Uterus (tissue), 2 donors: ENCODE data around the gene INO80.

Experiments
- CTCF ChIP-seq, 4 experiments: fragments of 200-600 bp in 2 of 4; fragments of 450-650 bp in 2 of 4; sonication (generic) in 2 of 4; IDR thresholded peaks; one replicate each; pipeline ENCODE4 v1.5.1; 2016 to 2019; ENCODE audit warnings: antibody characterized with exemption in 4 of 4, mild to moderate bottlenecking in 2 of 4, moderate library complexity in 1 of 4
- POLR2A ChIP-seq, 2 donors: fragments of 450-650 bp; IDR thresholded peaks; one replicate each; pipeline ENCODE4 v1.6.1; 2016; ENCODE audit warnings: antibody characterized with exemption in 2 of 2, mild to moderate bottlenecking in 1 of 2, moderate library complexity in 1 of 2

- no peak for TF ChIP-seq POLR2A (IDR thresholded peaks at IDR 0.05)
- no peak for TF ChIP-seq CTCF (IDR thresholded peaks at IDR 0.05)
These were observed 90.7 kb downstream of the INO80 start for GRCh38 chr15:41025393-41025792.
